ENCODE measurements around the gene GALK2.

DNA sequence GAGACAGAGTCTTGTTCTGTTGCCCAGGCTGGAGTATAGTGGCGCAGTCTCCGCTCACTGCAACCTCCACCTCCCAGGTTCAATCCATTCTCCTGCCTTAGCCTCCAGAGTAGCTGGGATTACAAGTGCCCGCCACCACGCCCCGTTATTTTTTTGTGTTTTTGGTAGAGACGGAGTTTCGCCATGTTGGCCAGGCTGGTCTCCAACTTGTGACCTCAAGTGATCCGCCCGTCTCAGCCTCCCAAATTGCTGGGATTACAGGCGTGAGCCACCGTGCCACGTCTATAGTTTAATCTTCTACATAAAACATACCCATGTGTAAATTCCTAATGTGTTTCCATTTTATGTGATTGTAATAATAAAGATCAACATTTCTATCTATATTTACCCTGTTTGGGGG, 1.7 kb downstream of the GALK2 start:
- TF ChIP-seq POLR2AphosphoS5 (IDR thresholded peaks at IDR 0.05; ENCODE audit: insufficient read depth in 1 of 2, low read depth in 1 of 2) (no peak), POLR2A (IDR thresholded peaks at IDR 0.05) (no peak)
- TF ChIP-seq, protein P1, sequence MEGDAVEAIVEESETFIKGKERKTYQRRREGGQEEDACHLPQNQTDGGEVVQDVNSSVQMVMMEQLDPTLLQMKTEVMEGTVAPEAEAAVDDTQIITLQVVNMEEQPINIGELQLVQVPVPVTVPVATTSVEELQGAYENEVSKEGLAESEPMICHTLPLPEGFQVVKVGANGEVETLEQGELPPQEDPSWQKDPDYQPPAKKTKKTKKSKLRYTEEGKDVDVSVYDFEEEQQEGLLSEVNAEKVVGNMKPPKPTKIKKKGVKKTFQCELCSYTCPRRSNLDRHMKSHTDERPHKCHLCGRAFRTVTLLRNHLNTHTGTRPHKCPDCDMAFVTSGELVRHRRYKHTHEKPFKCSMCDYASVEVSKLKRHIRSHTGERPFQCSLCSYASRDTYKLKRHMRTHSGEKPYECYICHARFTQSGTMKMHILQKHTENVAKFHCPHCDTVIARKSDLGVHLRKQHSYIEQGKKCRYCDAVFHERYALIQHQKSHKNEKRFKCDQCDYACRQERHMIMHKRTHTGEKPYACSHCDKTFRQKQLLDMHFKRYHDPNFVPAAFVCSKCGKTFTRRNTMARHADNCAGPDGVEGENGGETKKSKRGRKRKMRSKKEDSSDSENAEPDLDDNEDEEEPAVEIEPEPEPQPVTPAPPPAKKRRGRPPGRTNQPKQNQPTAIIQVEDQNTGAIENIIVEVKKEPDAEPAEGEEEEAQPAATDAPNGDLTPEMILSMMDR (IDR thresholded peaks at IDR 0.05), result no peak
